GM13976 (cell line): ENCODE data around the gene GPR42.
A peak's percentile ranks its signal among the peaks of the same experiment; 100 is the strongest.

Experiments used
- DNase-seq: peaks from one replicate; pipeline ENCODE4 v3.0.0; 2012; ENCODE audit warnings: low spot score
- CTCF ChIP-seq: IDR thresholded peaks from 2 replicates; pipeline ENCODE4 v1.5.1; 2012; ENCODE audit warnings: borderline replicate concordance, mild to moderate bottlenecking; ENCODE audit not compliant: insufficient read depth; ENCODE audit errors: extremely low read depth, missing control alignments, control extremely low read depth
- in situ Hi-C: fragments of 300-500 bp; cut with MboI; formaldehyde crosslinking; loops from one replicate; pipeline ENCODE4 v1.12.0; 2022; ENCODE audit warnings: low sequenced_read_pairs, mixed read lengths, inconsistent platforms; ENCODE audit not compliant: unreplicated experiment

GPR42 gene

GRCh38 chr19:35370722-35371121 lies at the start of gene GPR42:
Gene GPR42, plus strand, starts transcription at chr19:35371068. Its CDS starts 292 bp downstream, at chr19:35371360.
- in situ Hi-C loops = no loop called here
- DNase-seq = no peak
- no peak for TF ChIP-seq CTCF

- TF ChIP-seq CTCF = no peak
- DNase-seq = no peak
- in situ Hi-C loops = no loop called here
Observed at GRCh38 chr19:35321291-35321690, 49.6 kb upstream of the GPR42 start.

- no peak for DNase-seq
- in situ Hi-C loops = no loop called here
- no peak for TF ChIP-seq CTCF
Observed at GRCh38 chr19:35322014-35322413, 48.9 kb upstream of the GPR42 start.

GRCh38 chr19:35327642-35328041 lies 43.2 kb upstream of the GPR42 start:
- in situ Hi-C loops = no loop called here
- DNase-seq = no peak

GRCh38 chr19:35328851-35329285 lies 42.0 kb upstream of the GPR42 start, which contains the start of gene CD22:
Gene CD22, plus strand, starts transcription at chr19:35329187. Its CDS starts 2,854 bp downstream, at chr19:35332041.
- peak; percentile 76 for DNase-seq
- TF ChIP-seq CTCF = no peak
- in situ Hi-C loops = no loop called here

More at GRCh38 chr19:35327642-35328041, 43.2 kb upstream of the GPR42 start:
- peak; percentile 32 for TF ChIP-seq CTCF

GRCh38 chr19:35329323-35329722 lies 41.5 kb upstream of the GPR42 start:
- in situ Hi-C loops = no loop called here
- no peak for DNase-seq
- no peak for TF ChIP-seq CTCF
